HepG2 (cell line): Measurements from ENCODE around the gene ZBTB17. TPM values are rescaled to one million over a fixed set of nuclear protein-coding genes. Genes with fewer than 3 reads are reported as not detected.

Experiments used
- E2F2 ChIP-seq: sonication (generic); formaldehyde crosslinking; IDR thresholded peaks from 2 replicates; pipeline ENCODE4 v1.4.0; 2020; ENCODE audit warnings: missing genetic modification reagents, borderline replicate concordance
- EZH2 ChIP-seq: conservative IDR thresholded peaks from 2 replicates; pipeline ENCODE4 v1.6.1; 2012; ENCODE audit warnings: mild to moderate bottlenecking, low read depth, low read length, moderate library complexity
- GFI1 ChIP-seq: sonication (generic); formaldehyde crosslinking; IDR thresholded peaks from 2 replicates; pipeline ENCODE4 v1.5.0; 2020; ENCODE audit warnings: missing genetic modification reagents, mild to moderate bottlenecking, borderline replicate concordance
- GZF1 ChIP-seq: sonication (generic); formaldehyde crosslinking; IDR thresholded peaks from 2 replicates; pipeline ENCODE4 v1.5.1; 2020; ENCODE audit warnings: mild to moderate bottlenecking, missing genetic modification reagents
- HMGA1 ChIP-seq: sonication (generic); formaldehyde crosslinking; conservative IDR thresholded peaks from 2 replicates; pipeline ENCODE4 v1.4.0; 2020; ENCODE audit warnings: missing genetic modification reagents
- JARID2 ChIP-seq: sonication (generic); formaldehyde crosslinking; IDR thresholded peaks from 2 replicates; pipeline ENCODE4 v1.8.1; 2023; ENCODE audit warnings: missing genetic modification reagents, inconsistent platforms; ENCODE audit not compliant: insufficient replicate concordance
- KAT7 ChIP-seq: IDR thresholded peaks from 2 replicates; pipeline ENCODE4 v1.6.1; 2018; ENCODE audit warnings: borderline replicate concordance, missing compliant biosample characterization
- MED1 ChIP-seq: sonication (generic); formaldehyde crosslinking; IDR thresholded peaks from 2 replicates; pipeline ENCODE4 v1.4.0; 2020; ENCODE audit warnings: missing genetic modification reagents
- MLLT10 ChIP-seq: sonication (generic); formaldehyde crosslinking; IDR thresholded peaks from 2 replicates; pipeline ENCODE4 v1.4.0; 2020; ENCODE audit warnings: missing genetic modification reagents
- NR0B2 ChIP-seq: sonication (generic); formaldehyde crosslinking; IDR thresholded peaks from 2 replicates; pipeline ENCODE4 v1.4.0; 2020; ENCODE audit warnings: mild to moderate bottlenecking, missing genetic modification reagents
- RBM39 ChIP-seq: fragments of 200-400 bp; formaldehyde crosslinking; IDR thresholded peaks from one replicate; pipeline ENCODE4 v1.6.1; 2018; ENCODE audit warnings: antibody characterized with exemption, mild to moderate bottlenecking, low read depth, low read length; ENCODE audit not compliant: poor library complexity, severe bottlenecking
- SNAPC5 ChIP-seq: sonication (generic); formaldehyde crosslinking; IDR thresholded peaks from 2 replicates; pipeline ENCODE4 v1.8.1; 2023; ENCODE audit warnings: mild to moderate bottlenecking, missing genetic modification reagents, borderline replicate concordance
- SP5 ChIP-seq: IDR thresholded peaks from 2 replicates; pipeline ENCODE4 v1.6.1; 2016; ENCODE audit warnings: low read depth, borderline replicate concordance
- SRSF1 ChIP-seq: fragments of 200-400 bp; formaldehyde crosslinking; optimal IDR thresholded peaks from 2 replicates; pipeline ENCODE3; 2017; ENCODE audit warnings: mild to moderate bottlenecking, low read depth, low read length, moderate library complexity
- TAF15 ChIP-seq: fragments of 200-400 bp; formaldehyde crosslinking; IDR thresholded peaks from one replicate; pipeline ENCODE4 v1.6.1; 2018; ENCODE audit warnings: mild to moderate bottlenecking, low read depth, low read length; ENCODE audit not compliant: poor library complexity, severe bottlenecking
- TCF7 ChIP-seq: sonication (generic); IDR thresholded peaks from 2 replicates; pipeline ENCODE4 v1.6.1; 2016; ENCODE audit warnings: antibody characterized with exemption, low read depth
- YY1 ChIP-seq: IDR thresholded peaks from 2 replicates; pipeline ENCODE4 v1.6.1; 2011; ENCODE audit warnings: low read length, low read depth, moderate library complexity, mild to moderate bottlenecking; ENCODE audit not compliant: insufficient read depth, insufficient replicate concordance
- ZBTB49 ChIP-seq: sonication (generic); formaldehyde crosslinking; IDR thresholded peaks from 2 replicates; pipeline ENCODE4 v1.4.0; 2020; ENCODE audit warnings: missing genetic modification reagents, borderline replicate concordance
- ZBTB8A ChIP-seq: sonication (generic); formaldehyde crosslinking; IDR thresholded peaks from 2 replicates; pipeline ENCODE4 v1.4.0; 2020; ENCODE audit warnings: mild to moderate bottlenecking, low read depth, missing genetic modification reagents, borderline replicate concordance
- ZFP36L1 ChIP-seq: sonication (generic); formaldehyde crosslinking; IDR thresholded peaks from 2 replicates; pipeline ENCODE4 v1.8.0; 2022; ENCODE audit warnings: mild to moderate bottlenecking, missing genetic modification reagents, moderate library complexity
- ZMYM3 ChIP-seq: sonication (generic); formaldehyde crosslinking; IDR thresholded peaks from 2 replicates; pipeline ENCODE4 v1.5.1; 2020; ENCODE audit warnings: mild to moderate bottlenecking, missing genetic modification reagents
- ZNF549 ChIP-seq: sonication (generic); formaldehyde crosslinking; IDR thresholded peaks from 2 replicates; pipeline ENCODE4 v1.5.0; 2020; ENCODE audit warnings: missing genetic modification reagents
- ZNF570 ChIP-seq: sonication (generic); formaldehyde crosslinking; IDR thresholded peaks from 2 replicates; pipeline ENCODE4 v1.4.0; 2020; ENCODE audit warnings: mild to moderate bottlenecking, missing genetic modification reagents, borderline replicate concordance
- ZNF619 ChIP-seq: sonication (generic); formaldehyde crosslinking; IDR thresholded peaks from 2 replicates; pipeline ENCODE4 v1.4.0; 2020; ENCODE audit warnings: mild to moderate bottlenecking, missing genetic modification reagents
- ZNF777 ChIP-seq: sonication (generic); formaldehyde crosslinking; IDR thresholded peaks from 2 replicates; pipeline ENCODE4 v1.4.0; 2020; ENCODE audit warnings: missing genetic modification reagents
- ZNF83 ChIP-seq: sonication (generic); formaldehyde crosslinking; IDR thresholded peaks from 2 replicates; pipeline ENCODE4 v1.4.0; 2020; ENCODE audit warnings: missing genetic modification reagents, mild to moderate bottlenecking, borderline replicate concordance
- ZSCAN31 ChIP-seq: sonication (generic); formaldehyde crosslinking; IDR thresholded peaks from 2 replicates; pipeline ENCODE4 v1.5.0; 2020; ENCODE audit warnings: low read depth, mild to moderate bottlenecking, missing genetic modification reagents
- ZZZ3 ChIP-seq: sonication (generic); formaldehyde crosslinking; IDR thresholded peaks from 2 replicates; pipeline ENCODE4 v1.4.0; 2020; ENCODE audit warnings: missing genetic modification reagents, mild to moderate bottlenecking, borderline replicate concordance
- polyA plus RNA-seq, 8 experiments: library from polyadenylated mRNA; depleted of rRNA in 3 of 8; stranded (reverse) in 7 of 8; unstranded in 1 of 8; fragments of >200 nt; fragmentation: Illumina TruSeq in 4 of 8; extraction: Trizol in 4 of 8; gene quantifications; 2 replicates each; pipeline versions ENCODE4 v1.2.1 to v1.2.3, GENCODE V29; 2011 to 2016; ENCODE audit warnings: low read depth in 4 of 8, missing spikeins in 1 of 8, mixed read lengths in 1 of 8; ENCODE audit not compliant: insufficient read depth in 1 of 8
- total RNA-seq, 5 experiments: library from RNA; depleted of rRNA; stranded (reverse); fragments of >200 nt; fragmentation: Illumina TruSeq; extraction: Trizol; gene quantifications; 2 replicates each; pipeline ENCODE4 v1.2.3, GENCODE V29; 2016; ENCODE audit warnings: low read depth in 1 of 5

The ZBTB17 gene
- total and polyA plus RNA-seq, 2 of the 13 experiments (the other 11 are each of a cell fraction or from before 2014, with no cell fraction given), result 16.7 to 17.0 TPM

- TF ChIP-seq ZBTB49 (CRISPR knock-in tag) (no peak), RBM39 (no peak), ZNF83 (CRISPR knock-in tag) (no peak), ZNF549 (CRISPR knock-in tag) (no peak), YY1 (no peak), TAF15 (no peak), GZF1 (CRISPR knock-in tag) (no peak), GFI1 (CRISPR knock-in tag) (no peak), MED1 (no peak), ZNF777 (CRISPR knock-in tag) (0 out of 2 replicates have a peak, but pooled peaks have one; percentile 1), E2F2 (CRISPR knock-in tag) (no peak), ZZZ3 (CRISPR knock-in tag) (no peak), EZH2 (no peak), ZNF570 (CRISPR knock-in tag) (no peak), HMGA1 (CRISPR knock-in tag) (no peak), JARID2 (CRISPR knock-in tag) (no peak), ZMYM3 (peak; percentile 91), ZNF619 (no peak), ZSCAN31 (CRISPR knock-in tag) (no peak), ZBTB8A (CRISPR knock-in tag) (no peak), NR0B2 (CRISPR knock-in tag) (no peak), TCF7 (no peak), KAT7 (CRISPR knock-in tag) (no peak), ZFP36L1 (no peak), SP5 (peak; percentile 3; the same call in 1 of the 2 replicates), SNAPC5 (no peak), SRSF1 (peak; percentile 26), MLLT10 (CRISPR knock-in tag) (no peak)
Measured at GRCh38 chr1:16013220-16013907, 37.5 kb upstream of the ZBTB17 start (continued).
